Cardiac muscle cell (in vitro differentiated cells and primary cell): ENCODE data around the gene SAMD14. TPM values are rescaled to one million over a fixed set of nuclear protein-coding genes. Genes with fewer than 3 reads are reported as not detected.

Experiments used
- DNase-seq, 2 donors: peaks; one replicate each; pipeline versions ENCODE4 v3.0.0 to v3.0.0-alpha.2; 2010 to 2017; ENCODE audit warnings: low read depth in 1 of 2, low spot score in 1 of 2
- H3K27ac ChIP-seq: fragments of 200-600 bp; sonication (generic); 2 replicates; pipeline ENCODE4 v1.5.1; 2016
- H3K27me3 ChIP-seq: fragments of 200-600 bp; sonication (generic); 2 replicates; pipeline ENCODE4 v1.6.0; 2016; ENCODE audit warnings: control low read depth
- H3K36me3 ChIP-seq: fragments of 200-600 bp; sonication (generic); 2 replicates; pipeline ENCODE4 v1.5.1; 2016; ENCODE audit warnings: control low read depth
- H3K4me1 ChIP-seq: fragments of 200-600 bp; sonication (generic); 2 replicates; pipeline ENCODE4 v1.8.1; 2017; ENCODE audit warnings: low read depth, mild to moderate bottlenecking, mixed run types
- H3K4me3 ChIP-seq: fragments of 200-600 bp; sonication (generic); 2 replicates; pipeline ENCODE4 v1.5.1; 2016; ENCODE audit warnings: mild to moderate bottlenecking
- H3K9me3 ChIP-seq: fragments of 200-600 bp; sonication (generic); 2 replicates; pipeline ENCODE4 v1.5.1; 2017; ENCODE audit warnings: low read depth, mild to moderate bottlenecking, control low read depth
- CTCF ChIP-seq: IDR thresholded peaks from 2 replicates; pipeline ENCODE4 v1.5.1; 2012; ENCODE audit warnings: low read depth, mild to moderate bottlenecking, low read length
- polyA plus RNA-seq: library from polyadenylated mRNA; unstranded; fragments of >200 nt; fragmentation: Nextera tagmentation; extraction: Ambion mirVana; gene quantifications from 2 replicates; pipeline ENCODE4 v1.2.1, GENCODE V29; 2016
- total RNA-seq: library from RNA; depleted of rRNA; stranded (reverse); fragments of >200 nt; gene quantifications from 2 replicates; pipeline ENCODE4 v1.2.3, GENCODE V29; 2016

Gene SAMD14
- total and polyA plus RNA-seq, 2 experiments from 2014 or later = 2.5 to 2.8 TPM

DNA sequence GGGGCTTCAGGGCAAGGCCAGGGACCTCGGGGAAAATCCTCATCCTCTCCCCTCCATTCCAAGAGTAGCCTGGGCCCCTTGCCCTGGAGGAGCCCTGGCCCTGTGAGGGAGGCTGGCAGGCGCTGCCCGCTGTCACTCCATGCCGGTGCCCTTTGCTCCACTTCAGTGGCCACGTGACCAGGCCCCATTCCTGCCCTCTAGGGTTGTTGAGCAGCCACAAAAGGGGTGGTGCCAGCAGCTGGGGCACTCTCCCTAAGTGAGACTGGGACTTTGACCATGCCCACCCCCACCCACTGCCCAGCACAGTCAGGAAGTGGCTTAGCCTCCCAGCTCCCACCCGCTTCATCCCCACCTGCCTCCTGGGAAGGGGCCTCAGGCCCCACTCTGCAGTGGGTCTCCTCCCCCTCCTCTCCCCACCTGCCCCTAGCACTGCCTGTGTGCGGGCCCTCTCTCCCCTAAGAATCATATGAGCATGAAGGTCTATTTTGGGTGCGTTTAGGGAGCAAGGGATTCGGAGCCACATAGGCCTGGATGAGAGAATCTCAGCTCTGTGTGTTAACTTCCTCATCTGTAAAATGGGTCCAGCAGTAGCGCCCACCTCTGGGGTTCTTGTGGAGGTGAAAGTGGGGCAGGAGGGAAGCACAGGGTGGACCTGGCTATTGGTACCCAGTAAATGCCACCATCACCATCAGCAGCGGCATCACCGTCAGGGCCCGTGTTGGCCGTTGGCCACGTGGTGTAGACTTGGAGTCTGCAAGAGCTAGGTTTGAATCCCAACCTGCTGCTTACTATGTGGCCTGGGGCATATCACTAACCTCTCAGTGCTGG is 27.6 kb downstream of the SAMD14 start:
- peaks cover 22% of the 10 kb centered on the region for H3K4me1 ChIP-seq
- H3K9me3 ChIP-seq = no peaks in the 10 kb centered on the region
- H3K4me3 ChIP-seq = no peak overlapping the region
- no peaks in the 10 kb centered on the region for H3K27me3 ChIP-seq
- H3K36me3 ChIP-seq = peaks cover 18% of the 10 kb centered on the region
- no peak for DNase-seq
- TF ChIP-seq CTCF = no peak
- peak overlapping the region; percentile 92 for H3K27ac ChIP-seq

DNA sequence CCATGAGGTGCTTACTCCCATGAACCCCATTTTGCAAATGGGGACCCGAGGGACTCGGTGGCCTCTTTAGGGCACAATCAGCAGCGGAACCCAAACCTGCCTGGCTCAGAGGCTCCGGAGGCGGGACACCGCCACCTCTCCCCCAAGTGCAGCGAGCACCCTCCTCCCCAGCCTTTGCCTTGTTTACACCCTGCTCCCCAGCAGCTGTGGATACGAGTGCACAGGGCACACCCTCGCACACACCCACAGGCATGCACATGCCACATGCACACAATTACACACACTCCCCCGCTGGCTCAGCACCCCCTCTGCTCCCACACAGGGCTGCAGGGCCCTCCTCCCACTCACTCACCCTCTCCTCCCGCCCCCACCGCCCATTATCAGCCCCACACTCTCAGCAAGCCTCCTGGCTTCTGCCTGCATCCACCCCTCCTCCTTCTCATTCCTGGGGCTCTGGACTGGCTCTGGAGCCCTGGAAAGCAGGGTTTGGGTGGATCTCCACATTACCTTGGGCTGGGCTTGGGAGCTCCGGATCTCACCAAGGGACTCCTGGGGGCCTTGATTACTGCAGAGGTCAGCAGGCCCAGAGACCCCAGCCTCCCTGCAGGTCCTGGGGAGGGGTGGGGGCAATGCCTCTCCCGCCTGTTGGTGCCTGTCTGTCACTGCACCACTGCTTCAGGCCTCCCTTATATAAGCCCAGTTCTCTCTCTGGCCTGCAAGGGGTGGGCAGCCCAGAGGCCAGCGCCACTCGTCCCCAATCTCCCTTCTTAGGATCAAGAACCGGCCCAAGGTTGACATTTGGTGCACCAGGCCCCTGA is 28.4 kb downstream of the SAMD14 start:
- no peaks in the 10 kb centered on the region for H3K9me3 ChIP-seq
- H3K36me3 ChIP-seq = peaks cover 13% of the 10 kb centered on the region
- TF ChIP-seq CTCF = no peak
- peak; percentile 58 to 73 for DNase-seq
- peak overlapping the region; percentile 92 for H3K27ac ChIP-seq
- H3K27me3 ChIP-seq = no peaks in the 10 kb centered on the region
- H3K4me3 ChIP-seq = no peak overlapping the region
- peaks cover 22% of the 10 kb centered on the region for H3K4me1 ChIP-seq

DNA sequence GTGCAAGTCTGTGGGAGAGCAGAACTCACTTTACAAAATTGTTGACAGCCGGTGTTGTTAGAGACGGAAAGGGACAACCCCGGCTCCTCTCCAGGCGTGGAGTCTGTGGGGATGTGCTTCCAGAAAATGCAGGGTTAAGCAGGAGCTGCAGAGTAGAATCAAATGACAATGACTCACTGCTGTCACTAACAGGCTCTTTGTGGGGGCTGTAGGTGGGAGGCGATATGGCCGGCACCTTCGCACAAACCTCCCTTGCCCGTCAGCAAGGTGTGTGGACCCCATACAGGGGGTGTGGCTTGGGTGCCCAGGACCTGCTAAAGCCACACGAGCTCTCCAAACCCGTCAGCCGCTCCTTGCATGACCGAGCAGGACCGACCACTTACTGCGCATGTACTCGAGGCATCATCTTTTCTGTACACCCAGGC is 29.0 kb downstream of the SAMD14 start:
- H3K9me3 ChIP-seq = no peaks in the 10 kb centered on the region
- no peak for DNase-seq
- no peak overlapping the region for H3K4me3 ChIP-seq
- H3K27ac ChIP-seq = peak overlapping the region; percentile 92
- H3K27me3 ChIP-seq = no peaks in the 10 kb centered on the region
- peaks cover 7% of the 10 kb centered on the region for H3K36me3 ChIP-seq
- H3K4me1 ChIP-seq = peaks cover 22% of the 10 kb centered on the region
- no peak for TF ChIP-seq CTCF

- H3K4me3 ChIP-seq = no peak overlapping the region
- DNase-seq = no peak
- no peaks in the 10 kb centered on the region for H3K9me3 ChIP-seq
- TF ChIP-seq CTCF = no peak
- H3K36me3 ChIP-seq = peaks cover 6% of the 10 kb centered on the region
- H3K27me3 ChIP-seq = no peaks in the 10 kb centered on the region
- peaks cover 22% of the 10 kb centered on the region for H3K4me1 ChIP-seq
- peak overlapping the region; percentile 92 for H3K27ac ChIP-seq
Observed at GRCh38 chr17:50100480-50100883, 29.5 kb downstream of the SAMD14 start.

- Histone ChIP-seq H3K9me3 (no peaks in the 10 kb centered on the region), H3K27ac (no peak overlapping the region), H3K36me3 (peaks cover 6% of the 10 kb centered on the region), H3K27me3 (no peaks in the 10 kb centered on the region), H3K4me1 (peaks cover 25% of the 10 kb centered on the region), H3K4me3 (no peak overlapping the region)
- TF ChIP-seq CTCF = no peak
- no peak for DNase-seq
Observed at GRCh38 chr17:50099003-50099402, 31.0 kb downstream of the SAMD14 start.
